K562 (cell line): ENCODE data around the gene IL36RN.

Source experiments
- CHD2 ChIP-seq: IDR thresholded peaks from 2 replicates; pipeline ENCODE4 v1.6.1; 2011; ENCODE audit warnings: low read depth, low read length
- CTCF ChIP-seq, 3 experiments: IDR thresholded peaks in 2 of 3; conservative IDR thresholded peaks in 1 of 3; 2 replicates each; pipeline ENCODE4 v1.5.1; 2011 to 2012; ENCODE audit warnings: low read length in 3 of 3, mild to moderate bottlenecking in 3 of 3, control low read depth in 2 of 3, improper control_type of control experiment in 1 of 3, inconsistent platforms in 1 of 3, low read depth in 1 of 3, mixed read lengths in 1 of 3, moderate library complexity in 1 of 3; ENCODE audit not compliant: insufficient read depth in 2 of 3
- NEUROD1 ChIP-seq: fragments of 150-350 bp; IDR thresholded peaks from 2 replicates; pipeline ENCODE4 v1.6.1; 2014; ENCODE audit warnings: borderline replicate concordance, low read length, low read depth; ENCODE audit not compliant: partially characterized antibody
- NFRKB ChIP-seq: fragments of 450-650 bp; IDR thresholded peaks from 2 replicates; pipeline ENCODE4 v1.6.1; 2016; ENCODE audit warnings: low read depth
- NR4A1 ChIP-seq, 2 experiments: fragments of 250-450 bp in 1 of 2; fragments of 450-650 bp in 1 of 2; sonication (Bioruptor Pico) in 1 of 2; IDR thresholded peaks; 2 replicates each; pipeline versions ENCODE4 v1.4.0 to v1.6.1; 2016 to 2020; ENCODE audit warnings: mild to moderate bottlenecking in 2 of 2, missing compliant biosample characterization in 1 of 2, missing genetic modification characterization in 1 of 2, moderate library complexity in 1 of 2
- RAD21 ChIP-seq, 2 experiments: fragments of 250-450 bp in 1 of 2; fragments of 450-650 bp in 1 of 2; sonication (Bioruptor Pico) in 1 of 2; formaldehyde crosslinking in 1 of 2; IDR thresholded peaks in 1 of 2; conservative IDR thresholded peaks in 1 of 2; 2 replicates each; pipeline versions ENCODE4 v1.4.0 to v1.8.0; 2020 to 2022; ENCODE audit warnings: mild to moderate bottlenecking in 2 of 2, moderate library complexity in 1 of 2
- TCF7 ChIP-seq: sonication (generic); IDR thresholded peaks from 2 replicates; pipeline ENCODE4 v1.6.1; 2016; ENCODE audit warnings: antibody characterized with exemption, borderline replicate concordance
- TRIM28 ChIP-seq: fragments of 450-650 bp; IDR thresholded peaks from 2 replicates; pipeline ENCODE4 v1.6.1; 2017
- UBTF ChIP-seq, 2 experiments: IDR thresholded peaks; 2 replicates each; pipeline ENCODE4 v1.6.1; 2012; ENCODE audit warnings: improper control_type of control experiment in 2 of 2, low read depth in 2 of 2, low read length in 2 of 2, borderline replicate concordance in 1 of 2
- ZNF830 ChIP-seq: fragments of 250-450 bp; sonication (Bioruptor Pico); IDR thresholded peaks from 2 replicates; pipeline ENCODE4 v1.5.0; 2021; ENCODE audit warnings: mild to moderate bottlenecking

GRCh38 chr2:113038291-113038690 lies 20.7 kb upstream of the IL36RN start:
- TF ChIP-seq UBTF (IDR thresholded peaks at IDR 0.05; ENCODE audit: borderline replicate concordance in 1 of 2, low read depth in 2 of 2, low read length in 2 of 2): no peak
- TF ChIP-seq NEUROD1: no peak
- TF ChIP-seq CTCF (IDR thresholded peaks at IDR 0.05 in 2 of 3, conservative IDR thresholded peaks at IDR 0.05 in 1 of 3; ENCODE audit: insufficient read depth in 2 of 3, low read depth in 1 of 3, low read length in 3 of 3): no peak
- TF ChIP-seq RAD21 (CRISPR knock-in tag; conservative IDR thresholded peaks at IDR 0.05 in 1 of 2, IDR thresholded peaks at IDR 0.05 in 1 of 2): no peak
- TF ChIP-seq CHD2: no peak
- TF ChIP-seq ZNF830 (CRISPR knock-in tag): no peak
- no peak for TF ChIP-seq TCF7
- TF ChIP-seq NFRKB: no peak
- TF ChIP-seq NR4A1 (CRISPR knock-in tag; IDR thresholded peaks at IDR 0.05): no peak
- TF ChIP-seq NR4A1 (tag; IDR thresholded peaks at IDR 0.05): no peak
- no peak for TF ChIP-seq TRIM28
